Keratinocyte (primary cell): ENCODE results near the gene CCDC175. TPM values are rescaled to one million over a fixed set of nuclear protein-coding genes. Genes with fewer than 3 reads are reported as not detected.

Experiments
- DNase-seq: peaks from one replicate; pipeline ENCODE4 v3.0.0-alpha.2; 2011; ENCODE audit warnings: low read depth, missing footprints, low spot score
- FAIRE-seq: peaks from 2 replicates; lab custom pipeline; 2011; peaks lifted over from hg19 to GRCh38; lab: Jason Lieb, UNC
- H2AFZ ChIP-seq: 2 replicates; pipeline ENCODE4 v1.6.0; 2012; ENCODE audit warnings: low read length, control low read depth, inconsistent platforms; ENCODE audit not compliant: control insufficient read depth
- H3K27ac ChIP-seq: 2 replicates; pipeline ENCODE4 v1.5.1; 2011; ENCODE audit warnings: low read length; ENCODE audit not compliant: control insufficient read depth, insufficient read depth
- H3K27me3 ChIP-seq: 3 replicates; pipeline ENCODE4 v1.6.0; 2011; ENCODE audit warnings: low read length; ENCODE audit not compliant: control insufficient read depth, insufficient read depth; ENCODE audit errors: extremely low read depth
- H3K36me3 ChIP-seq, 2 experiments: 2 replicates in 1 of 2; 3 replicates in 1 of 2; pipeline ENCODE4 v1.5.1; 2011; ENCODE audit warnings: low read length in 2 of 2, mild to moderate bottlenecking in 1 of 2; ENCODE audit not compliant: control insufficient read depth in 2 of 2, insufficient read depth in 2 of 2; ENCODE audit errors: extremely low read depth in 1 of 2
- H3K4me1 ChIP-seq: 3 replicates; pipeline ENCODE4 v1.5.1; 2011; ENCODE audit warnings: low read length; ENCODE audit not compliant: control insufficient read depth, insufficient read depth; ENCODE audit errors: extremely low read depth
- H3K4me2 ChIP-seq: 3 replicates; pipeline ENCODE4 v1.6.0; 2011; ENCODE audit warnings: low read depth, low read length; ENCODE audit not compliant: control insufficient read depth, insufficient read depth; ENCODE audit errors: extremely low read depth
- H3K4me3 ChIP-seq, 3 experiments: fragments of 200-600 bp in 1 of 3; sonication (generic) in 1 of 3; 2 replicates in 2 of 3; 3 replicates in 1 of 3; pipeline ENCODE4 v1.5.1; 2011 to 2016; ENCODE audit warnings: low read length in 3 of 3, mild to moderate bottlenecking in 3 of 3, control low read depth in 2 of 3, inconsistent platforms in 1 of 3, low read depth in 1 of 3, mixed read lengths in 1 of 3, mixed run types in 1 of 3, moderate library complexity in 1 of 3; ENCODE audit not compliant: control insufficient read depth in 2 of 3, insufficient read depth in 2 of 3; ENCODE audit errors: extremely low read depth in 1 of 3
- H3K79me2 ChIP-seq: 2 replicates; pipeline ENCODE4 v1.6.0; 2012; ENCODE audit warnings: low read length; ENCODE audit not compliant: control insufficient read depth, insufficient read depth
- H3K9ac ChIP-seq: 3 replicates; pipeline ENCODE4 v1.6.0; 2011; ENCODE audit warnings: low read length; ENCODE audit not compliant: control insufficient read depth, insufficient read depth; ENCODE audit errors: extremely low read depth
- H3K9me1 ChIP-seq: 3 replicates; pipeline ENCODE4 v1.6.0; 2011; ENCODE audit warnings: low read length; ENCODE audit not compliant: control insufficient read depth, insufficient read depth; ENCODE audit errors: extremely low read depth
- H3K9me3 ChIP-seq: 2 replicates; pipeline ENCODE4 v1.5.1; 2012; ENCODE audit warnings: low read depth, low read length; ENCODE audit not compliant: control insufficient read depth
- H4K20me1 ChIP-seq: 3 replicates; pipeline ENCODE4 v1.6.0; 2011; ENCODE audit warnings: low read length; ENCODE audit not compliant: control insufficient read depth, insufficient read depth; ENCODE audit errors: extremely low read depth
- CTCF ChIP-seq, 3 experiments: IDR thresholded peaks in 1 of 3; conservative IDR thresholded peaks in 1 of 3; optimal IDR thresholded peaks in 1 of 3; 2 replicates in 2 of 3; 3 replicates in 1 of 3; pipeline versions ENCODE3 to v1.5.1; 2011; ENCODE audit warnings: low read length in 3 of 3, mild to moderate bottlenecking in 3 of 3, moderate library complexity in 2 of 3, control low read depth in 1 of 3, inconsistent platforms in 1 of 3; ENCODE audit not compliant: insufficient read depth in 2 of 3; ENCODE audit errors: extremely low read depth in 1 of 3
- EZH2 ChIP-seq: IDR thresholded peaks from one replicate; pipeline ENCODE4 v1.6.1; 2012; ENCODE audit warnings: inconsistent platforms, mild to moderate bottlenecking, low read length, moderate library complexity
- dilution Hi-C: fragments of 300-500 bp; cut with MboI; formaldehyde crosslinking; loops from one replicate; pipeline ENCODE4 v1.7.0; 2020; ENCODE audit warnings: low sequenced_read_pairs; ENCODE audit not compliant: extremely low pct_ligation_motif_present
- polyA plus RNA-seq, 5 experiments: library from polyadenylated mRNA; depleted of rRNA in 3 of 5; stranded (reverse) in 3 of 5; stranded (forward) in 1 of 5; unstranded in 1 of 5; fragments of >200 nt; gene quantifications; 1 replicate in 1 of 5; 2 replicates in 3 of 5; 3 replicates in 1 of 5; pipeline versions ENCODE4 v1.2.1 to v1.2.3, GENCODE V29; 2011 to 2012; ENCODE audit warnings: missing spikeins in 2 of 5, low read depth in 1 of 5, low replicate concordance in 1 of 5

The CCDC175 gene
- polyA plus RNA-seq, 1 donor (not counting 4 experiments of a cell fraction or from before 2014, with no cell fraction given) = not detected

GRCh38 chr14:59483363-59483762 is 93.2 kb downstream of the CCDC175 start:
- H3K4me3 ChIP-seq = peak overlapping the region; percentile 81 to 95 (median 92)
- FAIRE-seq (no peak), DNase-seq (no peak)
- H3K9me1 ChIP-seq = peaks cover 2% of the 10 kb centered on the region
- H3K79me2 ChIP-seq = peaks cover 51% of the 10 kb centered on the region
- no peaks in the 10 kb centered on the region for H3K27me3 ChIP-seq
- peak overlapping the region; percentile 94 for H3K4me2 ChIP-seq
- no peaks in the 10 kb centered on the region for H4K20me1 ChIP-seq
- H3K4me1 ChIP-seq = peaks cover 19% of the 10 kb centered on the region
- dilution Hi-C loops = no loop called here
- TF ChIP-seq CTCF (optimal IDR thresholded peaks at IDR 0.05 in 1 of 3, IDR thresholded peaks at IDR 0.05 in 1 of 3, conservative IDR thresholded peaks at IDR 0.05 in 1 of 3; ENCODE audit: extremely low read depth in 1 of 3, insufficient read depth in 2 of 3, low read length in 3 of 3) = no peak
- no peak for TF ChIP-seq EZH2
- H3K9me3 ChIP-seq = no peaks in the 10 kb centered on the region
- H2AFZ ChIP-seq = peak overlapping the region; percentile 85
- peak overlapping the region; percentile 96 for H3K27ac ChIP-seq
- H3K9ac ChIP-seq = peak overlapping the region; percentile 79
- peaks cover 0 to 12% of the 10 kb centered on the region in 2 experiments for H3K36me3 ChIP-seq

DNA sequence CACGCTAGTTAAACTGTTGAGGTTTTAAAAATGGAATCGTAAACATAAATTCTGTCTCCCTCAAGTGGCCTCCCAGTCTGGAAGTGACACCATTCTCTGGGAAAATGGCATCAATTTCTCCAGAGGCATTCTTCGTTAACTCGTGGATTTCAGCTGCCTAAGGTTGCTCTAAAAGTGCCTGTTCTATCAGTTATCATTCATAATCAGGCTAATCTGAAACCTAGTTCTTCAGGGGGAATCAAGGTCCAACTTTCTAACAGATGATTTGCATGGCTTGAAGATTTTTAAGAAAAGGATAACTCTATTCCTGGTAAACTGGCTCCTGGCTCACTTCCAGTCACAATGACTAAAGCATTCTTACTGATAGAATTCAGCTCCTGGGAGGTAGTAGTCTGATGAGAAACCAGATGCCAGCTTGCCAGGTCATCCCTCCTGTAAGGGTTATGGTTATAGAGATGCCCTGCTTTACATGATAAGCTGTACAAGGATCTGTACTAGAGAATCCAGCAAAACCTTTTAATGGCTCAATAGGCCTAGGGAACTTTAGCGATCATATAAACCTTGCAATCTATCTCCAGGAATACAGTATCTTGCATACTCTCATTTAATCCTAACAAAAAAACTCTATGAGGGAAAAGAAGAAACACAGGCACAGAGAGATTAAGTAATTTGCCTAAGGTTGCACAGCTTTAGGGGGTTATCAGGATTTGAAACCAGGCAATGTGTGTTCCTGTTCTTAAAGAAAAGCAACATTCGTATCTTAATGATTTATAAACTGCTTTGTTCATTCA is 93.9 kb downstream of the CCDC175 start:
- peak overlapping the region; percentile 79 for H3K9ac ChIP-seq
- H3K79me2 ChIP-seq = peaks cover 51% of the 10 kb centered on the region
- H3K36me3 ChIP-seq = peaks cover 0 to 12% of the 10 kb centered on the region in 2 experiments
- H3K4me1 ChIP-seq = peaks cover 19% of the 10 kb centered on the region
- H4K20me1 ChIP-seq = no peaks in the 10 kb centered on the region
- dilution Hi-C loops = no loop called here
- H3K9me3 ChIP-seq = no peaks in the 10 kb centered on the region
- peak; percentile 56 for DNase-seq
- peak overlapping the region; percentile 96 for H3K27ac ChIP-seq
- H3K9me1 ChIP-seq = peaks cover 2% of the 10 kb centered on the region
- TF ChIP-seq EZH2 (no peak), CTCF (optimal IDR thresholded peaks at IDR 0.05 in 1 of 3, IDR thresholded peaks at IDR 0.05 in 1 of 3, conservative IDR thresholded peaks at IDR 0.05 in 1 of 3; ENCODE audit: extremely low read depth in 1 of 3, insufficient read depth in 2 of 3, low read length in 3 of 3) (no peak)
- H3K27me3 ChIP-seq = no peaks in the 10 kb centered on the region
- peak; percentile 83 for FAIRE-seq
- peak overlapping the region; percentile 94 for H3K4me2 ChIP-seq
- peak overlapping the region; percentile 81 to 95 (median 92) for H3K4me3 ChIP-seq
- no peak overlapping the region for H2AFZ ChIP-seq
